WTC11 (cell line): ENCODE data around the gene CAMTA1. TPM values are rescaled to one million over a fixed set of nuclear protein-coding genes. Genes with fewer than 3 reads are reported as not detected.
A peak's percentile ranks its signal among the peaks of the same experiment; 100 is the strongest.

Experiments
- ATAC-seq: fragments of 200-7000 bp; cut with Tn5 transposase; 2 replicates; pipeline ENCODE4 v1.10.0; 2021; ENCODE audit warnings: mild to moderate bottlenecking, moderate library complexity
- CTCF ChIA-PET: fragments of 300-600 bp; sonication (Branson Sonifier 250); formaldehyde crosslinking; loops from one replicate; lab custom pipeline; 2021; ENCODE audit warnings: antibody characterized with exemption; lab: Charles Lee
- POLR2A ChIA-PET: fragments of 350-600 bp; sonication (Branson Sonifier 250); formaldehyde crosslinking; loops from one replicate; lab custom pipeline; 2021; ENCODE audit warnings: antibody characterized with exemption; lab: Charles Lee
- DNase-seq: peaks from one replicate; pipeline ENCODE4 v3.0.0; 2021; ENCODE audit warnings: low spot score
- H3K27ac Mint-ChIP-seq: 2 replicates; pipeline ENCODE4 v1.8.0; 2021; ENCODE audit warnings: mixed read lengths
- H3K27me3 Mint-ChIP-seq: 2 replicates; pipeline ENCODE4 v1.8.0; 2021; ENCODE audit warnings: low read depth, mild to moderate bottlenecking, moderate library complexity, mixed read lengths
- H3K36me3 Mint-ChIP-seq: 2 replicates; pipeline ENCODE4 v1.8.0; 2021; ENCODE audit warnings: mixed read lengths
- H3K4me1 Mint-ChIP-seq: 2 replicates; pipeline ENCODE4 v1.8.0; 2022; ENCODE audit warnings: mixed read lengths
- H3K4me3 Mint-ChIP-seq: 2 replicates; pipeline ENCODE4 v1.8.0; 2021; ENCODE audit warnings: mild to moderate bottlenecking, moderate library complexity, mixed read lengths
- H3K9me3 Mint-ChIP-seq: 2 replicates; pipeline ENCODE4 v1.8.0; 2021; ENCODE audit warnings: mixed read lengths
- FOXK1 ChIP-seq: sonication (generic); formaldehyde crosslinking; IDR thresholded peaks from 2 replicates; pipeline ENCODE4 v1.8.0; 2022; ENCODE audit warnings: mild to moderate bottlenecking, moderate library complexity, missing genetic modification reagents
- GABPB1 ChIP-seq: sonication (generic); formaldehyde crosslinking; IDR thresholded peaks from 2 replicates; pipeline ENCODE4 v1.8.1; 2023; ENCODE audit warnings: mild to moderate bottlenecking, missing genetic modification reagents
- SMAD4 ChIP-seq: sonication (generic); formaldehyde crosslinking; IDR thresholded peaks from 2 replicates; pipeline ENCODE4 v1.8.0; 2022; ENCODE audit warnings: mild to moderate bottlenecking, missing genetic modification reagents
- TEAD1 ChIP-seq: sonication (generic); formaldehyde crosslinking; IDR thresholded peaks from 2 replicates; pipeline ENCODE4 v1.8.0; 2022; ENCODE audit warnings: mild to moderate bottlenecking, missing genetic modification reagents
- ZBTB21 ChIP-seq: sonication (generic); formaldehyde crosslinking; IDR thresholded peaks from 2 replicates; pipeline ENCODE4 v1.8.1; 2023; ENCODE audit warnings: mild to moderate bottlenecking, missing genetic modification reagents, borderline replicate concordance
- ZNF138 ChIP-seq: sonication (generic); formaldehyde crosslinking; conservative IDR thresholded peaks from 2 replicates; pipeline ENCODE4 v1.8.1; 2022; ENCODE audit warnings: mild to moderate bottlenecking, moderate library complexity, missing genetic modification reagents
- total RNA-seq: library from RNA; stranded (reverse); gene quantifications from 3 replicates; pipeline ENCODE4 v1.2.3, GENCODE V29; 2021
- TF ChIP-seq, protein P1 (sequence below): sonication (generic); formaldehyde crosslinking; IDR thresholded peaks from 2 replicates; pipeline ENCODE4 v1.8.1; 2023; ENCODE audit warnings: mild to moderate bottlenecking, missing genetic modification reagents
- TF ChIP-seq, protein P2 (sequence below): fragments of 250-450 bp; sonication (Bioruptor Pico); conservative IDR thresholded peaks from 2 replicates; pipeline ENCODE4 v1.9.0; 2021; ENCODE audit warnings: mild to moderate bottlenecking
- TF ChIP-seq, protein P3 (sequence below): sonication (generic); formaldehyde crosslinking; IDR thresholded peaks from 2 replicates; pipeline ENCODE4 v1.8.1; 2022; ENCODE audit warnings: low read depth, mild to moderate bottlenecking, moderate library complexity, missing genetic modification reagents, borderline replicate concordance
- TF ChIP-seq, protein P4 (sequence below): sonication (generic); formaldehyde crosslinking; IDR thresholded peaks from 2 replicates; pipeline ENCODE4 v1.8.1; 2022; ENCODE audit warnings: mild to moderate bottlenecking, missing genetic modification reagents, moderate library complexity, borderline replicate concordance
- TF ChIP-seq, protein P5 (sequence below): sonication (generic); formaldehyde crosslinking; IDR thresholded peaks from 2 replicates; pipeline ENCODE4 v1.8.1; 2022; ENCODE audit warnings: mild to moderate bottlenecking, moderate library complexity, missing genetic modification reagents
- TF ChIP-seq, protein P6 (sequence below): sonication (generic); formaldehyde crosslinking; conservative IDR thresholded peaks from 2 replicates; pipeline ENCODE4 v1.8.1; 2023; ENCODE audit warnings: mild to moderate bottlenecking, low read depth, missing genetic modification reagents, moderate library complexity
- TF ChIP-seq, protein P7 (sequence below): sonication (generic); formaldehyde crosslinking; IDR thresholded peaks from 2 replicates; pipeline ENCODE4 v1.8.0; 2023; ENCODE audit warnings: missing genetic modification reagents, mild to moderate bottlenecking, borderline replicate concordance

CAMTA1 gene
- total RNA-seq, 1 experiment from 2014 or later: 86.4 TPM

DNA sequence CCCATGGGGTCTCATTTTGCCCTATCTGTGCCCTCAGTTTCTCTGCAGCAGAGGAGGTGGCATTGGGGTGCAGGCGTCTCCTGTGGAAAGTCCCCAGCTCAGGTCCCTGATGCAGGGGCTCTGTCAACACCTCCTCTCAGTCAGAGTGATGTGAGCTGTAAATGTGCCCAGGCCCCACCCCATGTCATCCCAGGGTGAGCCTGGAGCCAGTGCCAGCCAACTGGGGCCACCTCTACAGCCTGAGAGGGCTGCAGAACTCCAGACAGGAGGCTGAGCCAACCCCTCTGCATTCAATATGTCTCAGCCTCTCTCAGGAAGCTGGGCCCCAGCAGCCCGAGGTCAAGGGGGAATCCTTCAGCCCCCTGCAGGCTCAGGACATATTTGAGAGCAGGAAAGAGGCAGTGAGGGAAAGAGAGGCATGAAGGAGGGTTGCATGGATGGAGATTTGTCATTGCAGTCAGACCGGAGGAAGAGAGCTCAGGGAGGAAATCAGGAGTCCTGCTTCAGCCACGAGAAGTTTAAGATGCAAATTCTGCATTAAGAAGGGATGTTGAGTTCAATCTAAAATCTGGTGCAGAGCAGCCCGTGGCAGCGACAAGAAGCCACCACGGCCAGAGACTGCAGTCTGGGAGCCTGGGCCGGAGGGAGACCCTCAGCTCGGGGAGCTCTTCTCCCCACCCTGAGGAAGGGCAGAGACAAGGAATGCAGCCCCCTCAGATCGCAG lies 697.7 kb downstream of the CAMTA1 start:
- ChIA-PET POLR2A (interaction anchor here (0.6 kb wide), 1 partner anchor 53 kb away, joined by 3 read pairs; no protein-coding TSS in a partner anchor), CTCF (interaction anchor here (0.5 to 2.1 kb wide), 6 partner anchors 8 to 165 kb away, joined by 3 to 7 read pairs (median 6); no protein-coding TSS in a partner anchor)
- TF ChIP-seq TEAD1 (no peak), SMAD4 (CRISPR knock-in tag) (no peak), ZBTB21 (CRISPR knock-in tag) (no peak)
- TF ChIP-seq, protein P1, sequence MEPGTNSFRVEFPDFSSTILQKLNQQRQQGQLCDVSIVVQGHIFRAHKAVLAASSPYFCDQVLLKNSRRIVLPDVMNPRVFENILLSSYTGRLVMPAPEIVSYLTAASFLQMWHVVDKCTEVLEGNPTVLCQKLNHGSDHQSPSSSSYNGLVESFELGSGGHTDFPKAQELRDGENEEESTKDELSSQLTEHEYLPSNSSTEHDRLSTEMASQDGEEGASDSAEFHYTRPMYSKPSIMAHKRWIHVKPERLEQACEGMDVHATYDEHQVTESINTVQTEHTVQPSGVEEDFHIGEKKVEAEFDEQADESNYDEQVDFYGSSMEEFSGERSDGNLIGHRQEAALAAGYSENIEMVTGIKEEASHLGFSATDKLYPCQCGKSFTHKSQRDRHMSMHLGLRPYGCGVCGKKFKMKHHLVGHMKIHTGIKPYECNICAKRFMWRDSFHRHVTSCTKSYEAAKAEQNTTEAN (CRISPR knock-in tag): no peak
- TF ChIP-seq, protein P2, sequence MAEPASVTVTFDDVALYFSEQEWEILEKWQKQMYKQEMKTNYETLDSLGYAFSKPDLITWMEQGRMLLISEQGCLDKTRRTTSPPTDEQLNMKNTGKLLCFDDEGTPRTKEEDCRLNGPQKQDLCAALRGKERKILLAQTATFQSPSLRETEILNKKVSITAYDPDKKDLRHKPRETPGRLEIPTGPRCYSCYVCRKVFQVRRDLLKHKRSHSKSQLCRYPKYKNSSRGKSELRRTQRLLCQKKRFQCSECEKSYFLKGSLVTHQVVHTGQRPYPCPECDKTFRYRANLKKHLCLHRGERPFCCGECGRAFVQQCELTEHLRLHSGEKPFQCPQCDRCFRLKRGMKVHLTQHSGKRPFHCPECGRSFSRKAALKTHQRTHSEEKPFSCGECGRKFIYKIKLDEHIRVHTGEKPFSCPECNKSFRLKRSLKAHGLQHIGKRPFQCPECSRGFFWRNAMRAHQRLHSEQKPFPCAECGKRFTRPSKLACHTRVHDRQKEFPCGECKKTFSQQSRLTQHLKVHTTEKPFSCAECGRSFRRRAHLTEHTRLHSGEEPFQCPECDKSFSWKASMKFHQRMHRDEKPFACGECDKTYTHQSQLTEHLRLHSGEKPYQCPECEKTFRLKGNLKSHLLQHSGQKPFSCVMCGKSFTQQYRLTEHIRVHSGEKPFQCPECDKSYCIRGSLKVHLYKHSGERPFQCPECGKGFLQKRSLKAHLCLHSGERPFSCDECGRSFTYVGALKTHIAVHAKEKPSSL (CRISPR knock-in tag): no peak
- TF ChIP-seq, protein P3, sequence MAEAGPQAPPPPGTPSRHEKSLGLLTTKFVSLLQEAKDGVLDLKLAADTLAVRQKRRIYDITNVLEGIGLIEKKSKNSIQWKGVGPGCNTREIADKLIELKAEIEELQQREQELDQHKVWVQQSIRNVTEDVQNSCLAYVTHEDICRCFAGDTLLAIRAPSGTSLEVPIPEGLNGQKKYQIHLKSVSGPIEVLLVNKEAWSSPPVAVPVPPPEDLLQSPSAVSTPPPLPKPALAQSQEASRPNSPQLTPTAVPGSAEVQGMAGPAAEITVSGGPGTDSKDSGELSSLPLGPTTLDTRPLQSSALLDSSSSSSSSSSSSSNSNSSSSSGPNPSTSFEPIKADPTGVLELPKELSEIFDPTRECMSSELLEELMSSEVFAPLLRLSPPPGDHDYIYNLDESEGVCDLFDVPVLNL (CRISPR knock-in tag): no peak
- TF ChIP-seq, protein P4, sequence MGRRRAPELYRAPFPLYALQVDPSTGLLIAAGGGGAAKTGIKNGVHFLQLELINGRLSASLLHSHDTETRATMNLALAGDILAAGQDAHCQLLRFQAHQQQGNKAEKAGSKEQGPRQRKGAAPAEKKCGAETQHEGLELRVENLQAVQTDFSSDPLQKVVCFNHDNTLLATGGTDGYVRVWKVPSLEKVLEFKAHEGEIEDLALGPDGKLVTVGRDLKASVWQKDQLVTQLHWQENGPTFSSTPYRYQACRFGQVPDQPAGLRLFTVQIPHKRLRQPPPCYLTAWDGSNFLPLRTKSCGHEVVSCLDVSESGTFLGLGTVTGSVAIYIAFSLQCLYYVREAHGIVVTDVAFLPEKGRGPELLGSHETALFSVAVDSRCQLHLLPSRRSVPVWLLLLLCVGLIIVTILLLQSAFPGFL (CRISPR knock-in tag): no peak
- TF ChIP-seq, protein P5, sequence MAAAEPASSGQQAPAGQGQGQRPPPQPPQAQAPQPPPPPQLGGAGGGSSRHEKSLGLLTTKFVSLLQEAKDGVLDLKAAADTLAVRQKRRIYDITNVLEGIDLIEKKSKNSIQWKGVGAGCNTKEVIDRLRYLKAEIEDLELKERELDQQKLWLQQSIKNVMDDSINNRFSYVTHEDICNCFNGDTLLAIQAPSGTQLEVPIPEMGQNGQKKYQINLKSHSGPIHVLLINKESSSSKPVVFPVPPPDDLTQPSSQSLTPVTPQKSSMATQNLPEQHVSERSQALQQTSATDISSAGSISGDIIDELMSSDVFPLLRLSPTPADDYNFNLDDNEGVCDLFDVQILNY (CRISPR knock-in tag): no peak
- H3K4me1 Mint-ChIP-seq: peaks cover 6% of the 10 kb centered on the region
- H3K36me3 Mint-ChIP-seq: no peaks in the 10 kb centered on the region
- no peaks in the 10 kb centered on the region for H3K9me3 Mint-ChIP-seq
- DNase-seq: no peak
- peak; percentile 34; the same call in 1 of the 2 replicates for ATAC-seq
- no peaks in the 10 kb centered on the region for H3K27me3 Mint-ChIP-seq
- no peak overlapping the region for H3K4me3 Mint-ChIP-seq
- 0 out of 2 replicates have a peak overlapping the region, but pooled peaks have one; percentile 47 for H3K27ac Mint-ChIP-seq

DNA sequence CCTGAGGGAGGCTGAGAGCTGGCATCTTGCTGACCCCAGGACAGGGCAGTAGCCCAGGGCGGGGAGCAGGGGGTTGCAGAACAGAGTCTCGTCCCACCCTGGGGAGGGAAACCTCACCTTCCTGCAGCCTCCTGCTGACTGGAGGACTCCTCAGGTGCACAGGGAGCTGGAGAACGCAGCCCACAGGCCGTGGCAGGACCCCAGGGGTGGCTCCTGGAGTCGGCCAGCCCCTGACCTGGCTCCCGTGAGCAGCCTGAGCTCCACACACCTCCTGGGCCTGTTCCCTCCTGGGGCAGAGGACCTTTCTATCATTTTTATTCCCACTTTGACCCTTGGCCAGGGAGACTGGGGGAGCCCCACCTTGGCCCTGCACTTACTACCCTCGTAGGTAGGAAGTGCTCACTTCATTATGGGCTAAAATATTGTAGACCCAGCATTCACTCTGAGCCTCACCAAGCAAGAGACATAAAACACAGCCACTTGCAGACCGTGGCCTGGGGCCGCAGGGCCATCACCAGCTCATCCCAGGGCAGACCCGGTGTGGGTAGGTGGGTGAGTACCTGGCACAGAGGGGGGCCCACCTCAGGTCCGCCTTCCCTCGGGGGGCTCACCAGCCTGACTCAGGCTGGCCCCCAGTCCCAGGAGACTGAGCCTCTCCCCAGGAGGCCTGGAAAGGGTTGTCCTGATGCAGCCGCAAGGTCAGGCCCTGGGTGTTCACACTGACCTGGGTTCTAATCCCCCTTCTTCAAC lies 698.6 kb downstream of the CAMTA1 start:
- no peaks in the 10 kb centered on the region for H3K27me3 Mint-ChIP-seq
- no peak overlapping the region for H3K4me3 Mint-ChIP-seq
- H3K4me1 Mint-ChIP-seq: peaks cover 6% of the 10 kb centered on the region
- no peak overlapping the region for H3K27ac Mint-ChIP-seq
- no peaks in the 10 kb centered on the region for H3K36me3 Mint-ChIP-seq
- ChIA-PET POLR2A (no interaction called here), CTCF (interaction anchor here (1.4 to 2.1 kb wide), 4 partner anchors 9 to 164 kb away, joined by 6 to 7 read pairs (median 6); no protein-coding TSS in a partner anchor)
- DNase-seq: no peak
- no peaks in the 10 kb centered on the region for H3K9me3 Mint-ChIP-seq
- ATAC-seq: no peak
- TF ChIP-seq GABPB1 (CRISPR knock-in tag): no peak
- no peak for TF ChIP-seq FOXK1 (CRISPR knock-in tag)
- TF ChIP-seq, protein P3 (CRISPR knock-in tag): no peak
- no peak for TF ChIP-seq ZBTB21 (CRISPR knock-in tag)
- TF ChIP-seq, protein P6, sequence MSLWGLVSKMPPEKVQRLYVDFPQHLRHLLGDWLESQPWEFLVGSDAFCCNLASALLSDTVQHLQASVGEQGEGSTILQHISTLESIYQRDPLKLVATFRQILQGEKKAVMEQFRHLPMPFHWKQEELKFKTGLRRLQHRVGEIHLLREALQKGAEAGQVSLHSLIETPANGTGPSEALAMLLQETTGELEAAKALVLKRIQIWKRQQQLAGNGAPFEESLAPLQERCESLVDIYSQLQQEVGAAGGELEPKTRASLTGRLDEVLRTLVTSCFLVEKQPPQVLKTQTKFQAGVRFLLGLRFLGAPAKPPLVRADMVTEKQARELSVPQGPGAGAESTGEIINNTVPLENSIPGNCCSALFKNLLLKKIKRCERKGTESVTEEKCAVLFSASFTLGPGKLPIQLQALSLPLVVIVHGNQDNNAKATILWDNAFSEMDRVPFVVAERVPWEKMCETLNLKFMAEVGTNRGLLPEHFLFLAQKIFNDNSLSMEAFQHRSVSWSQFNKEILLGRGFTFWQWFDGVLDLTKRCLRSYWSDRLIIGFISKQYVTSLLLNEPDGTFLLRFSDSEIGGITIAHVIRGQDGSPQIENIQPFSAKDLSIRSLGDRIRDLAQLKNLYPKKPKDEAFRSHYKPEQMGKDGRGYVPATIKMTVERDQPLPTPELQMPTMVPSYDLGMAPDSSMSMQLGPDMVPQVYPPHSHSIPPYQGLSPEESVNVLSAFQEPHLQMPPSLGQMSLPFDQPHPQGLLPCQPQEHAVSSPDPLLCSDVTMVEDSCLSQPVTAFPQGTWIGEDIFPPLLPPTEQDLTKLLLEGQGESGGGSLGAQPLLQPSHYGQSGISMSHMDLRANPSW: no peak
- TF ChIP-seq, protein P7, sequence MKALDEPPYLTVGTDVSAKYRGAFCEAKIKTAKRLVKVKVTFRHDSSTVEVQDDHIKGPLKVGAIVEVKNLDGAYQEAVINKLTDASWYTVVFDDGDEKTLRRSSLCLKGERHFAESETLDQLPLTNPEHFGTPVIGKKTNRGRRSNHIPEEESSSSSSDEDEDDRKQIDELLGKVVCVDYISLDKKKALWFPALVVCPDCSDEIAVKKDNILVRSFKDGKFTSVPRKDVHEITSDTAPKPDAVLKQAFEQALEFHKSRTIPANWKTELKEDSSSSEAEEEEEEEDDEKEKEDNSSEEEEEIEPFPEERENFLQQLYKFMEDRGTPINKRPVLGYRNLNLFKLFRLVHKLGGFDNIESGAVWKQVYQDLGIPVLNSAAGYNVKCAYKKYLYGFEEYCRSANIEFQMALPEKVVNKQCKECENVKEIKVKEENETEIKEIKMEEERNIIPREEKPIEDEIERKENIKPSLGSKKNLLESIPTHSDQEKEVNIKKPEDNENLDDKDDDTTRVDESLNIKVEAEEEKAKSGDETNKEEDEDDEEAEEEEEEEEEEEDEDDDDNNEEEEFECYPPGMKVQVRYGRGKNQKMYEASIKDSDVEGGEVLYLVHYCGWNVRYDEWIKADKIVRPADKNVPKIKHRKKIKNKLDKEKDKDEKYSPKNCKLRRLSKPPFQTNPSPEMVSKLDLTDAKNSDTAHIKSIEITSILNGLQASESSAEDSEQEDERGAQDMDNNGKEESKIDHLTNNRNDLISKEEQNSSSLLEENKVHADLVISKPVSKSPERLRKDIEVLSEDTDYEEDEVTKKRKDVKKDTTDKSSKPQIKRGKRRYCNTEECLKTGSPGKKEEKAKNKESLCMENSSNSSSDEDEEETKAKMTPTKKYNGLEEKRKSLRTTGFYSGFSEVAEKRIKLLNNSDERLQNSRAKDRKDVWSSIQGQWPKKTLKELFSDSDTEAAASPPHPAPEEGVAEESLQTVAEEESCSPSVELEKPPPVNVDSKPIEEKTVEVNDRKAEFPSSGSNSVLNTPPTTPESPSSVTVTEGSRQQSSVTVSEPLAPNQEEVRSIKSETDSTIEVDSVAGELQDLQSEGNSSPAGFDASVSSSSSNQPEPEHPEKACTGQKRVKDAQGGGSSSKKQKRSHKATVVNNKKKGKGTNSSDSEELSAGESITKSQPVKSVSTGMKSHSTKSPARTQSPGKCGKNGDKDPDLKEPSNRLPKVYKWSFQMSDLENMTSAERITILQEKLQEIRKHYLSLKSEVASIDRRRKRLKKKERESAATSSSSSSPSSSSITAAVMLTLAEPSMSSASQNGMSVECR (CRISPR knock-in tag): no peak
- TF ChIP-seq ZNF138 (CRISPR knock-in tag): no peak
